ENCODE results near the gene DYNC1I1.

DYNC1I1 gene

GRCh38 chr7:95996174-95996573 lies 223.8 kb downstream of the DYNC1I1 start:
- Histone ChIP-seq H3K9me3 (ENCODE audit: control insufficient read depth in 5 of 5, low read length in 5 of 5) (no peaks in the 10 kb centered on the region), H3K27me3 (ENCODE audit: control insufficient read depth in 5 of 5, insufficient read depth in 4 of 5, low read length in 5 of 5) (no peaks in the 10 kb centered on the region), H3K4me1 (ENCODE audit: control insufficient read depth in 5 of 5, insufficient read depth in 5 of 5, low read length in 5 of 5) (no peaks in the 10 kb centered on the region), H3K27ac (ENCODE audit: low read depth, low read length) (no peak overlapping the region), H3K9ac (ENCODE audit: low read length in 5 of 5) (no peak overlapping the region), H3K36me3 (ENCODE audit: control insufficient read depth in 5 of 5, insufficient read depth in 5 of 5, low read length in 5 of 5) (peaks cover 0 to 13% (median 0%) of the 10 kb centered on the region in 5 donors), H3K4me3 (ENCODE audit: low read depth in 1 of 5, low read length in 5 of 5) (no peak overlapping the region)

GRCh38 chr7:95996886-95997285 lies 224.5 kb downstream of the DYNC1I1 start:
- no peak overlapping the region for H3K27ac ChIP-seq (ENCODE audit: low read depth, low read length)
- peaks cover 0 to 13% (median 0%) of the 10 kb centered on the region in 5 donors for H3K36me3 ChIP-seq (ENCODE audit: control insufficient read depth in 5 of 5, insufficient read depth in 5 of 5, low read length in 5 of 5)
- no peak overlapping the region for H3K9ac ChIP-seq (ENCODE audit: low read length in 5 of 5)
- H3K4me1 ChIP-seq (ENCODE audit: control insufficient read depth in 5 of 5, insufficient read depth in 5 of 5, low read length in 5 of 5): no peaks in the 10 kb centered on the region
- no peaks in the 10 kb centered on the region for H3K27me3 ChIP-seq (ENCODE audit: control insufficient read depth in 5 of 5, insufficient read depth in 4 of 5, low read length in 5 of 5)
- H3K4me3 ChIP-seq (ENCODE audit: low read depth in 1 of 5, low read length in 5 of 5): no peak overlapping the region
- H3K9me3 ChIP-seq (ENCODE audit: control insufficient read depth in 5 of 5, low read length in 5 of 5): no peaks in the 10 kb centered on the region

- Histone ChIP-seq H3K36me3 (ENCODE audit: control insufficient read depth in 5 of 5, insufficient read depth in 5 of 5, low read length in 5 of 5) (peaks cover 0 to 13% (median 0%) of the 10 kb centered on the region in 5 donors), H3K9ac (ENCODE audit: low read length in 5 of 5) (no peak overlapping the region), H3K27ac (ENCODE audit: low read depth, low read length) (no peak overlapping the region), H3K9me3 (ENCODE audit: control insufficient read depth in 5 of 5, low read length in 5 of 5) (no peaks in the 10 kb centered on the region), H3K4me3 (ENCODE audit: low read depth in 1 of 5, low read length in 5 of 5) (no peak overlapping the region), H3K4me1 (ENCODE audit: control insufficient read depth in 5 of 5, insufficient read depth in 5 of 5, low read length in 5 of 5) (no peaks in the 10 kb centered on the region), H3K27me3 (ENCODE audit: control insufficient read depth in 5 of 5, insufficient read depth in 4 of 5, low read length in 5 of 5) (no peaks in the 10 kb centered on the region)
Observed at GRCh38 chr7:95997632-95998031, 225.3 kb downstream of the DYNC1I1 start.

GRCh38 chr7:95999481-95999880 lies 227.1 kb downstream of the DYNC1I1 start:
- Histone ChIP-seq H3K27ac (ENCODE audit: low read depth, low read length) (no peak overlapping the region), H3K4me1 (ENCODE audit: control insufficient read depth in 5 of 5, insufficient read depth in 5 of 5, low read length in 5 of 5) (no peaks in the 10 kb centered on the region)

GRCh38 chr7:96004578-96004977 lies 232.2 kb downstream of the DYNC1I1 start:
- Histone ChIP-seq H3K36me3 (ENCODE audit: control insufficient read depth in 5 of 5, insufficient read depth in 5 of 5, low read length in 5 of 5) (no peaks in the 10 kb centered on the region), H3K27ac (ENCODE audit: low read depth, low read length) (no peak overlapping the region), H3K27me3 (ENCODE audit: control insufficient read depth in 5 of 5, insufficient read depth in 4 of 5, low read length in 5 of 5) (no peaks in the 10 kb centered on the region), H3K9me3 (ENCODE audit: control insufficient read depth in 5 of 5, low read length in 5 of 5) (no peaks in the 10 kb centered on the region), H3K4me1 (ENCODE audit: control insufficient read depth in 5 of 5, insufficient read depth in 5 of 5, low read length in 5 of 5) (peaks cover 0 to 13% (median 5%) of the 10 kb centered on the region in 5 donors), H3K9ac (ENCODE audit: low read length in 5 of 5) (no peak overlapping the region), H3K4me3 (ENCODE audit: low read depth in 1 of 5, low read length in 5 of 5) (no peak overlapping the region)

More at GRCh38 chr7:95999481-95999880, 227.1 kb downstream of the DYNC1I1 start:
- H3K27me3 ChIP-seq (ENCODE audit: control insufficient read depth in 5 of 5, insufficient read depth in 4 of 5, low read length in 5 of 5): no peaks in the 10 kb centered on the region
- no peak overlapping the region for H3K9ac ChIP-seq (ENCODE audit: low read length in 5 of 5)
- H3K36me3 ChIP-seq (ENCODE audit: control insufficient read depth in 5 of 5, insufficient read depth in 5 of 5, low read length in 5 of 5): peaks cover 0 to 13% (median 0%) of the 10 kb centered on the region in 5 donors
- H3K9me3 ChIP-seq (ENCODE audit: control insufficient read depth in 5 of 5, low read length in 5 of 5): no peaks in the 10 kb centered on the region
- no peak overlapping the region for H3K4me3 ChIP-seq (ENCODE audit: low read depth in 1 of 5, low read length in 5 of 5)

GRCh38 chr7:96005271-96005670 lies 232.9 kb downstream of the DYNC1I1 start:
- Histone ChIP-seq H3K4me3 (ENCODE audit: low read depth in 1 of 5, low read length in 5 of 5) (no peak overlapping the region), H3K9me3 (ENCODE audit: control insufficient read depth in 5 of 5, low read length in 5 of 5) (no peaks in the 10 kb centered on the region), H3K36me3 (ENCODE audit: control insufficient read depth in 5 of 5, insufficient read depth in 5 of 5, low read length in 5 of 5) (no peaks in the 10 kb centered on the region), H3K9ac (ENCODE audit: low read length in 5 of 5) (no peak overlapping the region), H3K27me3 (ENCODE audit: control insufficient read depth in 5 of 5, insufficient read depth in 4 of 5, low read length in 5 of 5) (no peaks in the 10 kb centered on the region), H3K4me1 (ENCODE audit: control insufficient read depth in 5 of 5, insufficient read depth in 5 of 5, low read length in 5 of 5) (peaks cover 0 to 13% (median 5%) of the 10 kb centered on the region in 5 donors), H3K27ac (ENCODE audit: low read depth, low read length) (no peak overlapping the region)

GRCh38 chr7:96009148-96009547 lies 236.8 kb downstream of the DYNC1I1 start:
- Histone ChIP-seq H3K27ac (ENCODE audit: low read depth, low read length) (no peak overlapping the region), H3K27me3 (ENCODE audit: control insufficient read depth in 5 of 5, insufficient read depth in 4 of 5, low read length in 5 of 5) (no peaks in the 10 kb centered on the region), H3K4me1 (ENCODE audit: control insufficient read depth in 5 of 5, insufficient read depth in 5 of 5, low read length in 5 of 5) (peaks cover 0 to 13% (median 5%) of the 10 kb centered on the region in 5 donors), H3K9me3 (ENCODE audit: control insufficient read depth in 5 of 5, low read length in 5 of 5) (no peaks in the 10 kb centered on the region), H3K4me3 (ENCODE audit: low read depth in 1 of 5, low read length in 5 of 5) (no peak overlapping the region), H3K36me3 (ENCODE audit: control insufficient read depth in 5 of 5, insufficient read depth in 5 of 5, low read length in 5 of 5) (no peaks in the 10 kb centered on the region), H3K9ac (ENCODE audit: low read length in 5 of 5) (no peak overlapping the region)

GRCh38 chr7:96013836-96014235 lies 241.5 kb downstream of the DYNC1I1 start:
- no peaks in the 10 kb centered on the region for H3K9me3 ChIP-seq (ENCODE audit: control insufficient read depth in 5 of 5, low read length in 5 of 5)
- no peaks in the 10 kb centered on the region for H3K4me1 ChIP-seq (ENCODE audit: control insufficient read depth in 5 of 5, insufficient read depth in 5 of 5, low read length in 5 of 5)
- no peak overlapping the region for H3K4me3 ChIP-seq (ENCODE audit: low read depth in 1 of 5, low read length in 5 of 5)
- H3K27me3 ChIP-seq (ENCODE audit: control insufficient read depth in 5 of 5, insufficient read depth in 4 of 5, low read length in 5 of 5): no peaks in the 10 kb centered on the region
- no peak overlapping the region for H3K27ac ChIP-seq (ENCODE audit: low read depth, low read length)
- no peak overlapping the region for H3K9ac ChIP-seq (ENCODE audit: low read length in 5 of 5)
- no peaks in the 10 kb centered on the region for H3K36me3 ChIP-seq (ENCODE audit: control insufficient read depth in 5 of 5, insufficient read depth in 5 of 5, low read length in 5 of 5)

- Histone ChIP-seq H3K27ac (ENCODE audit: low read depth, low read length) (no peak overlapping the region), H3K27me3 (ENCODE audit: control insufficient read depth in 5 of 5, insufficient read depth in 4 of 5, low read length in 5 of 5) (no peaks in the 10 kb centered on the region), H3K4me3 (ENCODE audit: low read depth in 1 of 5, low read length in 5 of 5) (no peak overlapping the region), H3K9me3 (ENCODE audit: control insufficient read depth in 5 of 5, low read length in 5 of 5) (no peaks in the 10 kb centered on the region), H3K4me1 (ENCODE audit: control insufficient read depth in 5 of 5, insufficient read depth in 5 of 5, low read length in 5 of 5) (no peaks in the 10 kb centered on the region), H3K9ac (ENCODE audit: low read length in 5 of 5) (no peak overlapping the region), H3K36me3 (ENCODE audit: control insufficient read depth in 5 of 5, insufficient read depth in 5 of 5, low read length in 5 of 5) (no peaks in the 10 kb centered on the region)
Observed at GRCh38 chr7:96014617-96015016, 242.3 kb downstream of the DYNC1I1 start.

GRCh38 chr7:96016056-96016586 lies 243.8 kb downstream of the DYNC1I1 start:
- Histone ChIP-seq H3K9ac (ENCODE audit: low read length in 5 of 5) (no peak overlapping the region), H3K27me3 (ENCODE audit: control insufficient read depth in 5 of 5, insufficient read depth in 4 of 5, low read length in 5 of 5) (no peaks in the 10 kb centered on the region), H3K4me3 (ENCODE audit: low read depth in 1 of 5, low read length in 5 of 5) (no peak overlapping the region), H3K27ac (ENCODE audit: low read depth, low read length) (no peak overlapping the region), H3K9me3 (ENCODE audit: control insufficient read depth in 5 of 5, low read length in 5 of 5) (no peaks in the 10 kb centered on the region), H3K4me1 (ENCODE audit: control insufficient read depth in 5 of 5, insufficient read depth in 5 of 5, low read length in 5 of 5) (no peaks in the 10 kb centered on the region), H3K36me3 (ENCODE audit: control insufficient read depth in 5 of 5, insufficient read depth in 5 of 5, low read length in 5 of 5) (no peaks in the 10 kb centered on the region)
